ENCODE measurements around the gene SEMA4D. TPM values are rescaled to one million over a fixed set of nuclear protein-coding genes. Genes with fewer than 3 reads are reported as not detected.

Gene SEMA4D
- total RNA-seq, 1 donor from 2014 or later, result 79.7 TPM

DNA sequence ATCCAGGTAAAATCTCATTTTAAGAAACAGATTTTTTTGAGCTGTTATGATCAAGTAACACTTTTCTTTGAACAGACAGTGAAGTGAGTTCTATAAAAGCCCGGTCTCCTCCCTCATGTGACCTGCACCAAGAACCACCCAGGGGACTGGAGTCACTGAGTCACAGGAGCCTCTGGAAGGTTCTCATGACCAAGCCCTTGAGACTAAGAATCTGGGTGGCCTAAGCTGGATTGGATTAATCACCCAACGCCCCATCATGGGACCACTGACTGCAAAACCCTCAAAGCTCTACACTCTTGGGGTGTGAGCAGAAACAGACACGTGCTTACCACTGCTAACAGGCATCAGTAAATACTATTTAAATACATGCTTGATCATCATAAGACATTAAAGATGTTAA is 131.2 kb downstream of the SEMA4D start:
- POLR2A ChIA-PET, result interaction anchor here (1.0 kb wide), 1 partner anchor 8 kb away, joined by 4 read pairs; no protein-coding TSS in a partner anchor
- CTCF ChIA-PET, result no interaction called here
- Mint-ChIP-seq H3K27ac (no peak overlapping the region), H3K4me1 (no peaks in the 10 kb centered on the region), H3K4me3 (no peak overlapping the region), H3K9me3 (no peaks in the 10 kb centered on the region), H3K36me3 (ENCODE audit: low read depth) (peaks cover 8% of the 10 kb centered on the region), H3K27me3 (no peaks in the 10 kb centered on the region)
- DNase-seq (no peak), ATAC-seq (ENCODE audit: low read depth) (no peak)
- no peak for TF ChIP-seq CTCF (IDR thresholded peaks at IDR 0.05)
- intact Hi-C loops (cut with micrococcal nuclease), result no loop called here

DNA sequence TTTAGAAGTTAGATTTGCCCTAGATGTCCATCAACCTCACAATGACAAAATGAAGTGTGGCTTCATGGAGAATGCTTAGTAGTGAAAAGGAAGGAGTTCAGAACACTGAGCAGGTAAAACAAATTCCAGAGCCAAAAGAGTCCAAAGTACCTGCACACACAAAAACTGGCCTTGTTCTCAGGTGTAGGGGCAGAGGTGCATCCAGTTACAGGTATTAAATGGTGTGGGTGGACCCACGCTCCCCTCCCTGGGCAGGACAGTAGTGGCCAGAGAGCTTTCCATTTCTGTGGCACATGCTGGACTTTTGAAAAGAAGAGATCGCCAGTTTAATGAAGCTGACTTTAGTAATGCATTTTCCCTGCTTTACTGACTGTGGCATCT is 132.4 kb downstream of the SEMA4D start:
- Mint-ChIP-seq H3K27me3 (no peaks in the 10 kb centered on the region), H3K9me3 (no peaks in the 10 kb centered on the region), H3K4me1 (no peaks in the 10 kb centered on the region), H3K36me3 (ENCODE audit: low read depth) (peaks cover 20% of the 10 kb centered on the region), H3K27ac (no peak overlapping the region), H3K4me3 (no peak overlapping the region)
- ChIA-PET POLR2A (no interaction called here), CTCF (interaction anchor here (1.1 kb wide), 1 partner anchor 184 kb away, joined by 3 read pairs; no protein-coding TSS in a partner anchor)
- TF ChIP-seq CTCF (IDR thresholded peaks at IDR 0.05), result no peak
- no peak for DNase-seq
- ATAC-seq (ENCODE audit: low read depth), result no peak
- intact Hi-C loops (cut with micrococcal nuclease), result no loop called here

DNA sequence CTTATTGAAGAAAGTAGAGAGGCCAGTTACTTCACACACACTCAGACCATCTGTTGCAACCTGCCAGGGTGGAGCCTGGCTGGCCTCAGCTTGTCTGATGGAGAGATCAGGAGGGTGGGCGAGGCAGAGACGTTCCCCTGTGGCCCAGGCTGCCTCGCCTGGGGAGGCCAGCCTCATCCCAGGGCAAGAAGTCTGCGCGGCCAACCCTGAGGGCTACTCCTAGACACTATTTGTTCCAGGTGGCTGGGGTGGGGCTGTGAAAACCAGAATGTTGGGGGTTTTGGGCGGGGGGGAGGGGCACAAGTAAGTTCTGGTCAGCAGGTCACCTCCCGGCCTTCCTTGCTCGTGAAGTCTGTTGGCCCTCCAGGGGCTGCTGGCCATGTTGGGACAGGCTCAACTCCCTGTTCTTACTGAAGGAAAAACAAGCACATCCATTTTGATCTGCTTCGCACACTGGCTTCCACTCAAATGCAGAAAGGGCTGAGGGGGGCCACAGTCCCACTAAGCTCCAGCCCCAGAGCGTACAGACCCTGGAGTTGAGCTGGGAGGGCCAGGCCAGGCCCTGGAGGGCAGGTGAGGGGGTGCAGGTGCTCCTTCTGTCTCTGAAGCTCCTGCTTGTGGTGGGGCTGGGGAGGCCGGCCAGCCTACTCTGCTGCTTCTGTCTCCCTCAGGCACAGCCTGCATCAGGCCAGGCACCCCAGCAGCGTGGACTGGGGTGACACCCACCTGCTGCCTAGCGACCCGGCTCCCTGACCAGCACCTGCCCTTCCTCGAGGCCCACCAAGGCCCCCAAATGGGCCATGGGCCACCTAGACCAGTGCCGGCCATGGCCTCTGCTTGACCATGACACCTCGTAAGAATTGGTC is 133.0 kb downstream of the SEMA4D start:
- POLR2A ChIA-PET, result no interaction called here
- H3K27me3 Mint-ChIP-seq, result no peaks in the 10 kb centered on the region
- no peak for TF ChIP-seq CTCF (IDR thresholded peaks at IDR 0.05)

GRCh38 chr9:89363921-89364665 is 133.8 kb downstream of the SEMA4D start:
- Mint-ChIP-seq H3K36me3 (ENCODE audit: low read depth) (peaks cover 34% of the 10 kb centered on the region), H3K4me1 (no peaks in the 10 kb centered on the region), H3K27me3 (no peaks in the 10 kb centered on the region), H3K27ac (no peak overlapping the region), H3K4me3 (no peak overlapping the region), H3K9me3 (no peaks in the 10 kb centered on the region)
- TF ChIP-seq CTCF (IDR thresholded peaks at IDR 0.05), result no peak
- intact Hi-C loops (cut with micrococcal nuclease), result no loop called here
- ChIA-PET POLR2A (no interaction called here), CTCF (no interaction called here)
- DNase-seq, result no peak
- no peak for ATAC-seq (ENCODE audit: low read depth)

More for the DNA sequence above, 133.0 kb downstream of the SEMA4D start:
- CTCF ChIA-PET, result interaction anchor here (1.1 kb wide), 1 partner anchor 184 kb away, joined by 3 read pairs; no protein-coding TSS in a partner anchor
- no peaks in the 10 kb centered on the region for H3K9me3 Mint-ChIP-seq
- DNase-seq, result no peak
- H3K4me1 Mint-ChIP-seq, result no peaks in the 10 kb centered on the region
- intact Hi-C loops (cut with micrococcal nuclease), result no loop called here
- no peak overlapping the region for H3K27ac Mint-ChIP-seq
- no peak for ATAC-seq (ENCODE audit: low read depth)
- H3K4me3 Mint-ChIP-seq, result no peak overlapping the region
- peaks cover 26% of the 10 kb centered on the region for H3K36me3 Mint-ChIP-seq (ENCODE audit: low read depth)

DNA sequence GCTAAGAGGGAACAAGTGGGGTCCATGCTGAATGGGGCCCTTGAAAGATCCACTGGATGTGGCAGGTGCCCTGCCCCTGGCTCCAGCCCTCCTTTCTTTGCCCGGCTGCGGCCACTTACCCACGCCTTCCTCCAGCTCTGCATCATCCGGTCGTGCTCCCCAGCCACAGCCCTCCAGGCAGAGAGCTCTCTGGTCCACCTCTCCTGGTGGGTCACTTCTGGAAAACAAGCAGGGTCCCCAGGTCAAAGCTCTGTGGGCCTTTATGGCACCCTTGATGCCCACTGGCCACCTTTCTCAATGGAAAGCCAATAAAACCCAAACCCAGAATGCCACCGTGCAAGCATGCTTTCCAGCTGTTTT is 134.6 kb downstream of the SEMA4D start:
- ChIA-PET CTCF (no interaction called here), POLR2A (no interaction called here)
- no peaks in the 10 kb centered on the region for H3K9me3 Mint-ChIP-seq
- H3K4me1 Mint-ChIP-seq, result no peaks in the 10 kb centered on the region
- TF ChIP-seq CTCF (IDR thresholded peaks at IDR 0.05), result no peak
- peaks cover 42% of the 10 kb centered on the region for H3K36me3 Mint-ChIP-seq (ENCODE audit: low read depth)
- no peak for DNase-seq
- H3K4me3 Mint-ChIP-seq, result no peak overlapping the region
- ATAC-seq (ENCODE audit: low read depth), result no peak
- intact Hi-C loops (cut with micrococcal nuclease), result no loop called here
- H3K27ac Mint-ChIP-seq, result no peak overlapping the region
- H3K27me3 Mint-ChIP-seq, result no peaks in the 10 kb centered on the region

Measured in activated B cell treated with CpG ODN at 0.5 μM for 24 hours (primary cell).